ENCODE data around the gene RASA3. TPM values are rescaled to one million over a fixed set of nuclear protein-coding genes. Genes with fewer than 3 reads are reported as not detected.

The RASA3 gene
- total RNA-seq, 4 donors from 2014 or later = 28.1 to 73.4 (median 56.8) TPM

DNA sequence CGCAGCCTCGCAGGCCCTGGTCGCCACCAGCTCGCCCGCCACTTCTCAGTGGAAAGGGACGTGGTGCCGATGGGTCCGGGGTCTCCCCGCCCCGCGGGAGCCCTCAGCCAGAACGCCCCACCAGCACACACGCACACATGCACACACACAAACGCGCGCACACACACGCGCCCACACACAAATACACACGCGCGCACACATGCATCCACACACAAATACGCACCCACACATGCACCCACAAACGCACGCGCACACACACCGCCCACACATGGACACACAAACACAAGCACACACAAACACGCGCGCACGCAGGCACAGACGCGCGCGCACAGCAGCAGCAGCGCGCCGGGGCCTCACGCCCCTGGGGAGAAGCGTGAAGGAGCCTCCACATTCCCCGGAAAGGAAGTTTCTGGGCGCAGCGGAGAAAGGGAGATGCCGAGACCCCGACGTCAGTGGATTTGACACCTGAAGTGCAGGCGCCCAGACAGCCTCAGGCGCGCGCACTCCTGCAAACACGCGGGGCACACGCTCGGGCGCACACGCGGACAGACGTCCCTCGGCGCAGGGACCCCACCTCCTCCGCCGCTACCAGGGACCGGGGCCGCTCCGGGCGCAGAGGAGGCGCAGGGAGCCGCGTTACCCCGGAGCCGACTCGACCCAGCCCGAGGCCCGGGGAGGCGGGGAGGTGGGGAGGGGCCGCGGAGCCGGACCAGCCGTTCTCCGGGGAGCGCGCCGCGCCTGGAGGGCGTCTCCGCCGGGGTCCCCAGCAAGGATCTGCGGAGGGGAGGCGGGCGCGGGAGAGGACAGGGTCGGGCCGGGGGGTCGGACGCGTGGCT lies 622 bp downstream of the RASA3 start:
- DNase-seq (ENCODE audit: low spot score) (no peak), ATAC-seq (ENCODE audit: low FRiP score) (peak; percentile 16)
- TF ChIP-seq, protein P1, sequence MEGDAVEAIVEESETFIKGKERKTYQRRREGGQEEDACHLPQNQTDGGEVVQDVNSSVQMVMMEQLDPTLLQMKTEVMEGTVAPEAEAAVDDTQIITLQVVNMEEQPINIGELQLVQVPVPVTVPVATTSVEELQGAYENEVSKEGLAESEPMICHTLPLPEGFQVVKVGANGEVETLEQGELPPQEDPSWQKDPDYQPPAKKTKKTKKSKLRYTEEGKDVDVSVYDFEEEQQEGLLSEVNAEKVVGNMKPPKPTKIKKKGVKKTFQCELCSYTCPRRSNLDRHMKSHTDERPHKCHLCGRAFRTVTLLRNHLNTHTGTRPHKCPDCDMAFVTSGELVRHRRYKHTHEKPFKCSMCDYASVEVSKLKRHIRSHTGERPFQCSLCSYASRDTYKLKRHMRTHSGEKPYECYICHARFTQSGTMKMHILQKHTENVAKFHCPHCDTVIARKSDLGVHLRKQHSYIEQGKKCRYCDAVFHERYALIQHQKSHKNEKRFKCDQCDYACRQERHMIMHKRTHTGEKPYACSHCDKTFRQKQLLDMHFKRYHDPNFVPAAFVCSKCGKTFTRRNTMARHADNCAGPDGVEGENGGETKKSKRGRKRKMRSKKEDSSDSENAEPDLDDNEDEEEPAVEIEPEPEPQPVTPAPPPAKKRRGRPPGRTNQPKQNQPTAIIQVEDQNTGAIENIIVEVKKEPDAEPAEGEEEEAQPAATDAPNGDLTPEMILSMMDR (IDR thresholded peaks at IDR 0.05) = no peak

DNA sequence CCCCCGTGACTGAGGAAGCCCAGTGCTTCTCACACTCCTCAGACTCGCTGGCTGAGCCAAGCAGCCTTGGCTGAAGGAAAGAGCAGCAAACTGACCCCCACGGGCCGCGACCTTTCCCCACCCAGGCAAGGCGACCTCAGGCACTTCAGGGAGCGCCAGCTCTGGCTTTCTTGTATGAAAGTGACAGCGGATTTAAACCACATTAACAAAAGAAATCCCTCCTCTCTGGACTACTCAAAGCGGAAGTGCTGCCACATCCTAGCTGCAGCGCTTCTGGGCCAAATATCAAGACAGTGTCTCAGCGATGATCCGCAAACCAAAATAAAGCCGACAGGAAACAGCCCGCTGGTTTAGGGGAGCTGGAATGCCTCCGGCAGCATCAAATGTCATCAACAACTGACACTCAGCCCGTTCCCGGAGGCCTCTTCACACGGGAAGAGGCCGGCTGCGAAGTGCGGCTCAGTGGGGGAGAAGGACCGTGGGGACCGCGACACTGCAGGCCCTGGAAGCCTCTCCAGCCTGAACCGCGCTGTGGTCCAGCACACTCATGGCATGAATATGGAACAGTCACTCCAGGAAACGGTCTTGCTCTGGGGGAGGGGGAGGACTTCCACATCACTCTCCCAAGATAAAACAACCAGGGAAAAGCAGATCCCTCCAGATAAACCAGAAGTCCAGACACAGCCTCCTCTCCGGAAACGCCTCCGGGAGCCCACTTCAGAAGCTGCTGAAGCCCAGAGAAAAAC lies 1.4 kb downstream of the RASA3 start:
- DNase-seq (ENCODE audit: low spot score) (no peak), ATAC-seq (ENCODE audit: low FRiP score) (peak; percentile 23)
- TF ChIP-seq, protein P1 (IDR thresholded peaks at IDR 0.05) = no peak

- no peak for DNase-seq (ENCODE audit: low spot score)
- ATAC-seq (ENCODE audit: low FRiP score) = no peak
- TF ChIP-seq, protein P1 (IDR thresholded peaks at IDR 0.05) = no peak
Observed at GRCh38 chr13:114130131-114130836, 2.1 kb downstream of the RASA3 start.

DNA sequence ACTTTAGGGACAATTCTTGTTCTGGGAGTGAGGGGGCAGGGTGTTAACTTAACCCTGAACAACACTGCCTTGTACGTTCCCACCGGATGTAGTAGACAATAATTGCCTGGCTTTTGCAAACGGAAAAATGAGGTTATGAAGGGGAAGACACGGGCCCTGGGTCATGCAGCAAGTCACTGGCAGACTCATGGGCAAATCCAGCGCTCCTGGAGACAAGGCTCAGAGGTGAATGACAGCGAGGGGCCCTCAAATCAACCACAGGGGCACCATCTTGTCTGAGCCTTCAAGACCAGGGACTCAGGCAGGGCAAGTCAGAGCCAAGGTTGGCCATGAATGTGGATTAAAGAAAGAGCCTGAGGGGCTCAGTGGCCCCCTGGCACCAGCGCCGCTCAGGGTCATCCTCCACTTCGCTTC lies 2.8 kb downstream of the RASA3 start:
- no peak for ATAC-seq (ENCODE audit: low FRiP score)
- no peak for DNase-seq (ENCODE audit: low spot score)
- TF ChIP-seq, protein P1 (IDR thresholded peaks at IDR 0.05) = no peak

GRCh38 chr13:114128624-114129522 lies 3.5 kb downstream of the RASA3 start:
- ATAC-seq (ENCODE audit: low FRiP score) (peak; percentile 49), DNase-seq (ENCODE audit: low spot score) (peak; percentile 50)
- TF ChIP-seq, protein P1 (IDR thresholded peaks at IDR 0.05) = no peak

DNA sequence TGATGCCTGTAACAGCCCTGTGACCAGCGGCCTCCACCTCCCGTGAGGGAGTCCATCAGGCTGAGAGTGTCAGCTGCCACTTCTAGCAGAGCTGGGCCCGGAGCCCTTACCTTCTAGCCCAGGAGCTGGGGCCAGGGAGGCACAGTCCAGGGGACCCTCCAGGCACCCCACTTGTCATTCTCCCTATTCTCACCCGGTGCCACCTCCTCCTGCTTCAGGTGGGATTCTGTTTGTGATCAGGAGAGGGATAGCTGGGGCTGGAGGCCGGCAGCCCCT lies 4.1 kb downstream of the RASA3 start:
- ATAC-seq (ENCODE audit: low FRiP score) (no peak), DNase-seq (ENCODE audit: low spot score) (no peak)
- TF ChIP-seq, protein P1 (IDR thresholded peaks at IDR 0.05) = no peak
